H9 (cell line): ENCODE measurements around the gene PRTN3. TPM values are rescaled to one million over a fixed set of nuclear protein-coding genes. Genes with fewer than 3 reads are reported as not detected.

Source experiments
- DNase-seq: peaks from one replicate; pipeline ENCODE4 v3.0.0-alpha.2; 2017
- H2AFZ ChIP-seq: one replicate; pipeline ENCODE4 v1.6.1; 2013; ENCODE audit warnings: mild to moderate bottlenecking, low read length, control low read depth, moderate library complexity
- H2AK5ac ChIP-seq: 2 replicates; pipeline ENCODE4 v1.6.1; 2013; ENCODE audit warnings: low read length, control low read depth, mixed read lengths; ENCODE audit not compliant: insufficient read length
- H2BK120ac ChIP-seq: one replicate; pipeline ENCODE4 v1.6.1; 2013; ENCODE audit warnings: low read depth, mild to moderate bottlenecking, low read length, control low read depth, inconsistent platforms; ENCODE audit not compliant: poor library complexity, severe bottlenecking
- H2BK12ac ChIP-seq: 2 replicates; pipeline ENCODE4 v1.6.1; 2013; ENCODE audit warnings: low read length, control low read depth, mixed read lengths, low read depth; ENCODE audit not compliant: insufficient read length
- H2BK15ac ChIP-seq: 2 replicates; pipeline ENCODE4 v1.6.1; 2013; ENCODE audit warnings: low read depth, low read length, control low read depth
- H2BK20ac ChIP-seq: one replicate; pipeline ENCODE4 v1.6.1; 2013; ENCODE audit warnings: low read depth, mild to moderate bottlenecking, low read length, control low read depth, inconsistent platforms; ENCODE audit not compliant: poor library complexity, severe bottlenecking
- H2BK5ac ChIP-seq: 2 replicates; pipeline ENCODE4 v1.6.1; 2013; ENCODE audit warnings: low read length, control low read depth, mixed read lengths; ENCODE audit not compliant: insufficient read length
- H3K14ac ChIP-seq: 2 replicates; pipeline ENCODE4 v1.6.1; 2013; ENCODE audit warnings: low read length, control low read depth; ENCODE audit not compliant: insufficient read depth
- H3K18ac ChIP-seq: 2 replicates; pipeline ENCODE4 v1.6.1; 2013; ENCODE audit warnings: low read depth, mild to moderate bottlenecking, mixed read lengths, low read length, control low read depth; ENCODE audit not compliant: insufficient read length
- H3K23ac ChIP-seq: 2 replicates; pipeline ENCODE4 v1.6.1; 2013; ENCODE audit warnings: low read length, control low read depth, mixed read lengths, low read depth; ENCODE audit not compliant: insufficient read length
- H3K23me2 ChIP-seq: 2 replicates; pipeline ENCODE4 v1.6.1; 2013; ENCODE audit warnings: low read depth, mild to moderate bottlenecking, mixed read lengths, low read length, control low read depth; ENCODE audit not compliant: insufficient read length, poor library complexity, severe bottlenecking
- H3K27ac ChIP-seq: 2 replicates; pipeline ENCODE4 v1.5.1; 2013; ENCODE audit warnings: low read length, control low read depth, mixed read lengths, low read depth; ENCODE audit not compliant: insufficient read length
- H3K27me3 ChIP-seq: 2 replicates; pipeline ENCODE4 v1.6.1; 2013; ENCODE audit warnings: low read length, control low read depth, inconsistent platforms; ENCODE audit not compliant: insufficient read depth
- H3K4ac ChIP-seq: 2 replicates; pipeline ENCODE4 v1.6.1; 2013; ENCODE audit warnings: low read depth, mild to moderate bottlenecking, control low read depth, inconsistent platforms, low read length, moderate library complexity
- H3K4me1 ChIP-seq: 2 replicates; pipeline ENCODE4 v1.6.1; 2013; ENCODE audit warnings: low read length, control low read depth, inconsistent platforms; ENCODE audit not compliant: insufficient read depth
- H3K4me2 ChIP-seq: 2 replicates; pipeline ENCODE4 v1.6.1; 2013; ENCODE audit warnings: low read length, control low read depth, mixed read lengths; ENCODE audit not compliant: insufficient read length, insufficient read depth
- H3K56ac ChIP-seq: 2 replicates; pipeline ENCODE4 v1.6.1; 2013; ENCODE audit warnings: low read depth, mild to moderate bottlenecking, mixed read lengths, low read length, control low read depth; ENCODE audit not compliant: insufficient read length
- H3K79me1 ChIP-seq: 2 replicates; pipeline ENCODE4 v1.6.1; 2013; ENCODE audit warnings: low read depth, mild to moderate bottlenecking, moderate library complexity, low read length, control low read depth, inconsistent platforms; ENCODE audit not compliant: insufficient read depth, poor library complexity, severe bottlenecking
- H3K79me2 ChIP-seq: 2 replicates; pipeline ENCODE4 v1.6.1; 2013; ENCODE audit warnings: low read length, control low read depth, inconsistent platforms; ENCODE audit not compliant: insufficient read depth
- H3K9ac ChIP-seq: 2 replicates; pipeline ENCODE4 v1.6.1; 2013; ENCODE audit warnings: low read length, control low read depth, mixed read lengths; ENCODE audit not compliant: insufficient read length; ENCODE audit errors: extremely low read depth
- H3K9me3 ChIP-seq: one replicate; pipeline ENCODE4 v1.6.1; 2013; ENCODE audit warnings: low read depth, low read length, inconsistent platforms; ENCODE audit not compliant: control insufficient read depth
- H3T11ph ChIP-seq: one replicate; pipeline ENCODE4 v1.6.1; 2013; ENCODE audit warnings: mild to moderate bottlenecking, low read length, control low read depth, inconsistent platforms
- H4K20me1 ChIP-seq: one replicate; pipeline ENCODE4 v1.6.1; 2013; ENCODE audit not compliant: control insufficient read depth, insufficient read length, insufficient read depth
- H4K5ac ChIP-seq: 2 replicates; pipeline ENCODE4 v1.6.1; 2013; ENCODE audit warnings: low read depth, mild to moderate bottlenecking, mixed read lengths, low read length, control low read depth; ENCODE audit not compliant: insufficient read length
- H4K8ac ChIP-seq: replicated peaks from 2 replicates; pipeline ENCODE4 v1.6.1; 2013; ENCODE audit warnings: low read length, control low read depth, mixed read lengths, low read depth; ENCODE audit not compliant: insufficient read length
- H4K91ac ChIP-seq: 2 replicates; pipeline ENCODE4 v1.6.1; 2013; ENCODE audit warnings: low read depth, mild to moderate bottlenecking, moderate library complexity, mixed read lengths, low read length, control low read depth; ENCODE audit not compliant: insufficient read length
- H3K27ac Mint-ChIP-seq, 3 experiments: 2 replicates in 2 of 3; 3 replicates in 1 of 3; pipeline ENCODE4 v1.8.0; 2020 to 2021; ENCODE audit warnings: mixed read lengths in 3 of 3, mild to moderate bottlenecking in 1 of 3, moderate library complexity in 1 of 3
- H3K27me3 Mint-ChIP-seq: 2 replicates; pipeline ENCODE4 v1.8.0; 2021; ENCODE audit warnings: low read depth, mild to moderate bottlenecking, moderate library complexity, mixed read lengths
- H3K36me3 Mint-ChIP-seq, 3 experiments: 2 replicates in 2 of 3; 3 replicates in 1 of 3; pipeline ENCODE4 v1.8.0; 2020 to 2021; ENCODE audit warnings: low read depth in 3 of 3, mixed read lengths in 3 of 3; ENCODE audit not compliant: insufficient read depth in 1 of 3
- H3K4me1 Mint-ChIP-seq, 2 experiments: 2 replicates each; pipeline ENCODE4 v1.8.0; 2020; ENCODE audit warnings: mixed read lengths in 2 of 2
- H3K4me3 Mint-ChIP-seq, 2 experiments: 2 replicates in 1 of 2; 3 replicates in 1 of 2; pipeline ENCODE4 v1.8.0; 2020 to 2021; ENCODE audit warnings: mild to moderate bottlenecking in 2 of 2, mixed read lengths in 2 of 2, moderate library complexity in 1 of 2
- H3K9me3 Mint-ChIP-seq, 2 experiments: 2 replicates in 1 of 2; 3 replicates in 1 of 2; pipeline ENCODE4 v1.8.0; 2020; ENCODE audit warnings: mild to moderate bottlenecking in 2 of 2, mixed read lengths in 2 of 2, moderate library complexity in 1 of 2
- CTCF ChIP-seq: fragments of 200-600 bp; sonication (generic); conservative IDR thresholded peaks from 3 replicates; pipeline ENCODE4 v1.8.0; 2021; ENCODE audit warnings: antibody characterized with exemption, mild to moderate bottlenecking
- WGBS: extraction: QIAGEN DNeasy Blood & Tissue Kit; methylation state at CpG from one replicate; pipeline ENCODE4 v1.1.7; 2013; ENCODE audit warnings: missing lambda C conversion rate, low lambda C conversion rate, mixed read lengths; ENCODE audit not compliant: insufficient read length; ENCODE audit errors: extremely low coverage; 5-methylcytosine and 5-hydroxymethylcytosine counted together
- total RNA-seq: library from RNA; stranded (reverse); gene quantifications from 2 replicates; pipeline ENCODE4 v1.2.1, GENCODE V29; 2021

PRTN3 gene
- total RNA-seq, 1 experiment from 2014 or later = 0.31 TPM

DNA sequence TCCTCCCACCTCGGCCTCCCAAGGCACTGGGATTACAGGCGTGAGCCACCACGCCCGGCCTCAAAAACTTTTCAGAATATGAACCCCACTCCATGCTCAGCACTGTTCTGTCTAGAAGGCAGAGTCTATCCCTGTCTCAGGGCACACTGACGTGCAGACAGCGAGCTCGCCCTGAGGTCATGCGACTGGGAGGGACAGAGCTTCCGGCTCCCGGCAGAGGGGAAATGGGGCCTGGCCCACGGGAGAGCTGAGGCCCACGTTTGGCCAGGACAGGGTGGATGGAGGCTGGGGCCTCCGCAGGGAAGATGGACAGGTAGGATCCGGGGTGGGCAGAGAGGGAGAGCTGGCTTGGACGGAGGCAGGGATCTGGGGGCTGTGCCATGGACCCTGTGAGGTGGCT, 15.9 kb upstream of the PRTN3 start:
- no peak overlapping the region for H3K4me3 Mint-ChIP-seq

More for the DNA sequence above, 15.9 kb upstream of the PRTN3 start:
- no peak overlapping the region for H3K4ac ChIP-seq
- H3K27me3 ChIP-seq = no peaks in the 10 kb centered on the region
- no peaks in the 10 kb centered on the region; the same call in 1 of the 2 replicates for H3K4me1 ChIP-seq
- no peak overlapping the region for H2BK20ac ChIP-seq
- Mint-ChIP-seq H3K27ac (no peak overlapping the region), H3K27me3 (peaks cover 5% of the 10 kb centered on the region), H3K36me3 (peaks cover 0 to 2% (median under 1%) of the 10 kb centered on the region in 3 experiments; a peak in 3 of 7 replicates), H3K9me3 (no peaks in the 10 kb centered on the region), H3K4me1 (peaks cover 7 to 14% of the 10 kb centered on the region in 2 experiments)
- H3K56ac ChIP-seq = no peak overlapping the region
- H3K9me3 ChIP-seq = no peaks in the 10 kb centered on the region
- H4K91ac ChIP-seq = no peak overlapping the region
- no peaks in the 10 kb centered on the region for H3K79me1 ChIP-seq
- H3K23ac ChIP-seq = no peak overlapping the region
- no peak overlapping the region for H3K27ac ChIP-seq
- no peak overlapping the region for H2BK5ac ChIP-seq
- H3K4me2 ChIP-seq = no peak overlapping the region
- H3K79me2 ChIP-seq = no peaks in the 10 kb centered on the region
- H4K8ac ChIP-seq = no peak overlapping the region
- no peak overlapping the region for H3K18ac ChIP-seq
- no peak overlapping the region for H2BK12ac ChIP-seq
- TF ChIP-seq CTCF = no peak
- H2BK15ac ChIP-seq = no peak overlapping the region
- no peak overlapping the region for H2BK120ac ChIP-seq
- no CpG with 5 or more reads among the region's 15 CpGs for WGBS
- H3K9ac ChIP-seq = no peak overlapping the region
- DNase-seq = no peak
- no peak overlapping the region for H3K14ac ChIP-seq
- no peak overlapping the region for H2AFZ ChIP-seq
- H2AK5ac ChIP-seq = no peak overlapping the region
- no peak overlapping the region for H3T11ph ChIP-seq
- no peak overlapping the region for H4K5ac ChIP-seq
- H4K20me1 ChIP-seq = no peaks in the 10 kb centered on the region
- H3K23me2 ChIP-seq = no peaks in the 10 kb centered on the region
